Left ventricle myocardium inferior (tissue), 1 donor: ENCODE data around the gene PRCD. TPM values are rescaled to one million over a fixed set of nuclear protein-coding genes. Genes with fewer than 3 reads are reported as not detected.

Experiments used
- DNase-seq: peaks from one replicate; pipeline ENCODE4 v3.0.0-alpha.2; 2020
- H3K27ac ChIP-seq: fragments of 200-600 bp; replicated peaks from 2 replicates; pipeline ENCODE4 v1.8.0; 2021
- H3K27me3 ChIP-seq: fragments of 200-600 bp; 2 replicates; pipeline ENCODE4 v1.8.0; 2021; ENCODE audit warnings: low read depth
- H3K36me3 ChIP-seq: fragments of 200-600 bp; 2 replicates; pipeline ENCODE4 v1.8.0; 2021
- H3K4me1 ChIP-seq: fragments of 200-600 bp; 2 replicates; pipeline ENCODE4 v1.8.0; 2021
- H3K4me3 ChIP-seq: fragments of 200-600 bp; 2 replicates; pipeline ENCODE4 v1.8.0; 2021; ENCODE audit warnings: mild to moderate bottlenecking, moderate library complexity
- H3K9me3 ChIP-seq: fragments of 200-600 bp; replicated peaks from 2 replicates; pipeline ENCODE4 v1.8.0; 2021
- intact Hi-C: fragments of 100-400 bp; cut with micrococcal nuclease; formaldehyde crosslinking; loops from one replicate; pipeline ENCODE4 v1.11.0; 2022
- total RNA-seq: library from RNA; stranded (reverse); fragmentation: NEBNext Ultra II Directional; extraction: Animal tissue kit (Norgen Biotek cat#: 25700); gene quantifications from one replicate; pipeline ENCODE4 v1.2.1, GENCODE V29; 2021
- TF ChIP-seq, protein P1 (sequence below): fragments of 200-600 bp; IDR thresholded peaks from 2 replicates; pipeline ENCODE4 v1.8.0; 2021; ENCODE audit warnings: antibody characterized with exemption, mild to moderate bottlenecking, borderline replicate concordance
- donor health status: DM: no; HTN: yes; CAD: no; lungs with severe emphysema.

Gene PRCD
- total RNA-seq, 1 donor from 2014 or later: 3.9 TPM

DNA sequence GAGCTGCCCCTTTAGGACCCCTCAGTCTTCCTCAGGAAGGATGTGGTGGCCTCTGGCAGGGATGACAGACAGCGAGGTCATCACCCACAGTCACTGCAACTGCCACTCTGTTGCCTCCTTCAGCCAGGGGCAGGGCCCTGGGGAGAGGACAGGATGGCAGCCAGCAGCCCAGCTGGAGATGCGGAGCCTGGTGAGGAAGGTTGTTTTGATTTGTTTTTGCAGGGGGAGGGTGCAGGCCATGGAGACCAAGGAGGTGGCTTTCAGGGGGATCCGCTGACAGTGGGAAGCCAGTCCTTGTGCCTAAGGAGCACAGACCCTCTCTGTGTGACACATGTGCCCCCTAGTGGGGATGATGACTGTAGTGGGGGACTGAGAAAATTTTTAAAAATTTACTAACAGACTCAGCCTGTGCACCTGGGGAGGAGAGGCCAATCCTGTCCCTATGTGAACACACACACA, 7.4 kb downstream of the PRCD start:
- Histone ChIP-seq H3K9me3 (no peaks in the 10 kb centered on the region), H3K27me3 (no peaks in the 10 kb centered on the region), H3K4me1 (peaks cover 68% of the 10 kb centered on the region), H3K4me3 (no peak overlapping the region), H3K27ac (peak overlapping the region; percentile 94), H3K36me3 (no peaks in the 10 kb centered on the region)
- DNase-seq: peak; percentile 47
- intact Hi-C loops: loop anchor here (2.0 kb wide), 1 partner anchor 22 kb away; no protein-coding TSS in a partner anchor
- TF ChIP-seq, protein P1, sequence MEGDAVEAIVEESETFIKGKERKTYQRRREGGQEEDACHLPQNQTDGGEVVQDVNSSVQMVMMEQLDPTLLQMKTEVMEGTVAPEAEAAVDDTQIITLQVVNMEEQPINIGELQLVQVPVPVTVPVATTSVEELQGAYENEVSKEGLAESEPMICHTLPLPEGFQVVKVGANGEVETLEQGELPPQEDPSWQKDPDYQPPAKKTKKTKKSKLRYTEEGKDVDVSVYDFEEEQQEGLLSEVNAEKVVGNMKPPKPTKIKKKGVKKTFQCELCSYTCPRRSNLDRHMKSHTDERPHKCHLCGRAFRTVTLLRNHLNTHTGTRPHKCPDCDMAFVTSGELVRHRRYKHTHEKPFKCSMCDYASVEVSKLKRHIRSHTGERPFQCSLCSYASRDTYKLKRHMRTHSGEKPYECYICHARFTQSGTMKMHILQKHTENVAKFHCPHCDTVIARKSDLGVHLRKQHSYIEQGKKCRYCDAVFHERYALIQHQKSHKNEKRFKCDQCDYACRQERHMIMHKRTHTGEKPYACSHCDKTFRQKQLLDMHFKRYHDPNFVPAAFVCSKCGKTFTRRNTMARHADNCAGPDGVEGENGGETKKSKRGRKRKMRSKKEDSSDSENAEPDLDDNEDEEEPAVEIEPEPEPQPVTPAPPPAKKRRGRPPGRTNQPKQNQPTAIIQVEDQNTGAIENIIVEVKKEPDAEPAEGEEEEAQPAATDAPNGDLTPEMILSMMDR: peak; percentile 81

DNA sequence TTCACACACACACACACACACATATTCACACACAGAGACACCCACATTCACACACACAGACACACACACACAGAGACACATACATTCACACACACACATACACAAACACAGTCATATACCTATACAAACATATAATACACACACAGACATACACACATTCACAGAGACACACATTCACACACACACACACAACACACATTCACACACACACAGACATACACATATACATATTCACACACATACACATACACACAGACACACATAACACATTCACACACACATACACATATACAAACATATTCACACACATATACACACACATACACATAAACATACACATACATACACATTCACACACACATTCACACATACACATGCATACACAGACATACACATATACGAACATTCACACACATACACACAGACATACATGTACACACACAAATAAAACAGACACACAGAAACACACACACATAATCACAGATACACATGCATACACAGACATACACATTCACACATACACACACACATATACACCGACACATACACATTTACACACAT, 7.9 kb downstream of the PRCD start:
- Histone ChIP-seq H3K36me3 (no peaks in the 10 kb centered on the region), H3K4me3 (no peak overlapping the region), H3K27ac (no peak overlapping the region), H3K27me3 (no peaks in the 10 kb centered on the region), H3K9me3 (no peaks in the 10 kb centered on the region), H3K4me1 (peaks cover 63% of the 10 kb centered on the region)
- TF ChIP-seq, protein P1: no peak
- DNase-seq: no peak
- intact Hi-C loops: loop anchor here (2.0 kb wide), 1 partner anchor 23 kb away; no protein-coding TSS in a partner anchor

DNA sequence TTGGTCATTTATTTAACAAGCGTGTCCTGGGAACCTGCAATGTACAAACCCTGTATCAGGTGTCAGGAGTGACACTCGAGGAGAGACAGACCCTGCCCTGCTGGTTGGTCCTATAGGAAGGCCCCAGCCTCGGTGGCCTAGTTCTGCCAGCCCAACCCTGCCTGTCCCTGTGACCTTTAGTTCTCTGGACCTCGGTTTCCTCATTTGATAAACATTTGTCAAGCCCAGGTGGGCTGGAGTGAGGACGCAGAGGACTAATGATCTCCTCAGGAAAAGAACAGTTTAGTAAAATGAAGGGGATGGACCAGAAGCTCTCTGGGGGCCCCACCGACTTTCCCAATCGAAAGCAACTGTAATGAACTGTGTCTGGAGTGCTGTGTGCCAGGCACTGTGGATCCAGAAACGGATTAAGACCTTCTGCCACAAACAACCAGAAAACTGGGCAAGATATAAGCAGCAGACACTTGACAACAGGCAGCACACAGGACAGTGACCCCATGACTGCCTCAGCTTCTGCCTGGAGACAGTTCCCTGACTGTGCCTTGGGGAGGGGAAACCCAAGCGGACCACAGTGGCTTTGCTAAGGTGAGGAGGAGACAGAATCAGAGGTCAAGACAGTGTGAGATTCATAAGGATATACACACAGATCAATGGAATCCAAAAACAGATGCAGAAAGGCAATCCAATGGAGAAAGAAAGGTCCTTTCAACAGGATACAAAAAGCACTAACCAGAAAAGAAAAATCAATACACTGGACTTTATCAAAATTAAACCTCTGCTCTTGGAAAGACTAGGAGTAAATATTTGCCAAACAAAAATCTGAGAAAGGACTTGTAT, 8.8 kb downstream of the PRCD start:
- peaks cover 62% of the 10 kb centered on the region for H3K4me1 ChIP-seq
- no peaks in the 10 kb centered on the region for H3K9me3 ChIP-seq
- no peaks in the 10 kb centered on the region for H3K27me3 ChIP-seq
- intact Hi-C loops: no loop called here
- TF ChIP-seq, protein P1: no peak
- H3K36me3 ChIP-seq: no peaks in the 10 kb centered on the region
- no peak overlapping the region for H3K27ac ChIP-seq
- no peak for DNase-seq
- H3K4me3 ChIP-seq: no peak overlapping the region

DNA sequence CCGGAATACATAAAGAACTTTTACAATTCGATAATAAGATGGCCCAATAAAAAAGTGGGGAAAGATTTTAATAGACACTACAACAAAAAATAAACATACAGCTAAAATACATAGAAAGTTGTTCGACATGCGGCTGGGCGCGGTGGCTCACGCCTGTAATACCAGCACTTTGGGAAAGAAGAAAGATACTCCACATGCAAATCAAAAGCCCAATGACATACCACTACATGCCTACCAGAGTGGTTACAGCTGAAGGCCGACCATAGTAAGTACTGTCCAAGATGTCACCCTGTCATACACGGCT, 9.3 kb downstream of the PRCD start:
- Histone ChIP-seq H3K4me1 (peaks cover 62% of the 10 kb centered on the region), H3K4me3 (no peak overlapping the region), H3K36me3 (no peaks in the 10 kb centered on the region), H3K27ac (no peak overlapping the region), H3K27me3 (no peaks in the 10 kb centered on the region), H3K9me3 (no peaks in the 10 kb centered on the region)
- DNase-seq: peak; percentile 11
- TF ChIP-seq, protein P1: no peak
- intact Hi-C loops: no loop called here

DNA sequence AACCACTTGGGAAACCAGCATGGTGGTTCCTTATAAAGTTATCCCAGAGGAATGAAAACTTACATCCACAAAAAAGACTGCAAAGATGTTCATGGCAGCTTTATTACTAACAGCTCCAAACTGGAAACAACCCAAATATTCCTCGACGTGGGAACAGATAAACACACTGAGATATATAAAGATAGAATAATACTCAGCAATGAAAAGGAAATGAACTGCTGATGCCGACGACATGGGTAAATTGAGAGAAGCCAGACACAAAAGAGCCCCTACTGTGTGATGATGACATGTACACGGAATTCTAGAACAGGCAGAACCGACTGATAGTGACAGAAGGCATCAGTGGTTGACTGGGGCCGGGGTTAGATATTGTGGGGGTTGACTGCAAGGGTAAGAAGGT, 9.7 kb downstream of the PRCD start:
- Histone ChIP-seq H3K27ac (no peak overlapping the region), H3K36me3 (no peaks in the 10 kb centered on the region), H3K27me3 (no peaks in the 10 kb centered on the region), H3K4me1 (peaks cover 62% of the 10 kb centered on the region), H3K9me3 (no peaks in the 10 kb centered on the region), H3K4me3 (no peak overlapping the region)
- no peak for DNase-seq
- intact Hi-C loops: no loop called here
- TF ChIP-seq, protein P1: no peak
